ENCODE measurements around the gene PRR14L.
"Not testable (repeated sequence)": the region's sequence is repeated elsewhere in the genome, so short reads cannot be mapped to it uniquely, and the experiment has no call there.

PRR14L gene

GRCh38 chr22:31695423-31695822 lies 54.5 kb downstream of the PRR14L start:
- TF ChIP-seq ZFX (IDR thresholded peaks at IDR 0.05) = no peak
- TF ChIP-seq, protein P1, sequence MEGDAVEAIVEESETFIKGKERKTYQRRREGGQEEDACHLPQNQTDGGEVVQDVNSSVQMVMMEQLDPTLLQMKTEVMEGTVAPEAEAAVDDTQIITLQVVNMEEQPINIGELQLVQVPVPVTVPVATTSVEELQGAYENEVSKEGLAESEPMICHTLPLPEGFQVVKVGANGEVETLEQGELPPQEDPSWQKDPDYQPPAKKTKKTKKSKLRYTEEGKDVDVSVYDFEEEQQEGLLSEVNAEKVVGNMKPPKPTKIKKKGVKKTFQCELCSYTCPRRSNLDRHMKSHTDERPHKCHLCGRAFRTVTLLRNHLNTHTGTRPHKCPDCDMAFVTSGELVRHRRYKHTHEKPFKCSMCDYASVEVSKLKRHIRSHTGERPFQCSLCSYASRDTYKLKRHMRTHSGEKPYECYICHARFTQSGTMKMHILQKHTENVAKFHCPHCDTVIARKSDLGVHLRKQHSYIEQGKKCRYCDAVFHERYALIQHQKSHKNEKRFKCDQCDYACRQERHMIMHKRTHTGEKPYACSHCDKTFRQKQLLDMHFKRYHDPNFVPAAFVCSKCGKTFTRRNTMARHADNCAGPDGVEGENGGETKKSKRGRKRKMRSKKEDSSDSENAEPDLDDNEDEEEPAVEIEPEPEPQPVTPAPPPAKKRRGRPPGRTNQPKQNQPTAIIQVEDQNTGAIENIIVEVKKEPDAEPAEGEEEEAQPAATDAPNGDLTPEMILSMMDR (conservative IDR thresholded peaks at IDR 0.05) = no peak
- no peak overlapping the region for H3K27ac ChIP-seq

DNA sequence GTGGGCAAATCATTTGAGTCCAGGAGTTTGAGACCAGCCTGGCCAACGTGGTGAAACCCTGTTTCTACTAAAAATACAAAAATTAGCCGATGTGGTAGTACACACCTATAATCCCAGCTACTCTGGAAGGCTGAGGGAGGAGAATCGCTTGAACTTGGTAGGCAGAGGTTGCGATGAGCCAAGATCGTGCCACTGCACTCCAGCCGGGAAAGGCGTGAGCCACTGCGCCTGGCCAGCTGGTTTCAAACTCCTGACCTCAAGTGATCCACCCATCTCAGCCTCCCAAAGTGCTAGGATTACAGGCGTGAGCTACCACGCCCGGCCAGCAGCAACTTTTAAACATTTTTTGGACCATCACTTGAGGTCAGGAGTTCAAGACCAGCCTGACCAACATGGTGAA lies 55.9 kb downstream of the PRR14L start:
- H3K27ac ChIP-seq = not testable (repeated sequence)

DNA sequence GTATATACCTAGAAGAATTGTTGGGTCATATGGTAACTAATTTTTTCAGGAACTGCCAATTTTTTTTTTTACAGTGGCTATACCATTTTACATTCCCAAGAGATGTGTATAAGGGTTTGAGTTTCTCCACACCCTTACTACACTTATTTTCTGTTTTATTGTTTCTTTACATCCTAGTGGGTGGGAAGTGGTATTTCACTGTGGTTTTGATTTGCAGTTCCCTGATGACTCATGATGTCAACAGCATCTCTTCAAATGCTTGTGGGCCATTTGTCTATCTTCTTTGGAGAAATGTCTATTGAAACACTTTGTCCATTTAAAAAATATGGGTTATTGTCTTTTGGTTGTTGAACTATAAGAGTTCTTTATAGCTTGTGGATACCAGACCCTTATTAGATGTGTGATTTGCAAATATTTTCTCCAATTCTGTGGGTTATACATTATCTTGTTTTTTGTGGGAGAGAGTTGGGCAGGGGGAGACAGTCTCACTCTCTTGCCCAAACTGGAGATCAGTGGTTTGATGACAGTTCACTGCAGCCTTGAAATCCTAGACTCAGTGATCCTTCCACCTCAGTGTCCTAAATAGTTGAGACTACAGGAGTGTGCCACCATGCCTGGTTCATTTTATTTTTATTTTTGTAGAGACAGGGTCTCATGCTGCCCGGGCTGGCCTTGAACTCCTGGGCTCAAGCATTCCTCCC lies 57.6 kb downstream of the PRR14L start:
- TF ChIP-seq ZFX (IDR thresholded peaks at IDR 0.05) = no peak
- H3K27ac ChIP-seq = no peak overlapping the region

- no peak overlapping the region for H3K27ac ChIP-seq
- TF ChIP-seq ZFX (IDR thresholded peaks at IDR 0.05) = no peak
- TF ChIP-seq, protein P1 (conservative IDR thresholded peaks at IDR 0.05) = no peak
These were observed 58.5 kb downstream of the PRR14L start for GRCh38 chr22:31691408-31691807.

DNA sequence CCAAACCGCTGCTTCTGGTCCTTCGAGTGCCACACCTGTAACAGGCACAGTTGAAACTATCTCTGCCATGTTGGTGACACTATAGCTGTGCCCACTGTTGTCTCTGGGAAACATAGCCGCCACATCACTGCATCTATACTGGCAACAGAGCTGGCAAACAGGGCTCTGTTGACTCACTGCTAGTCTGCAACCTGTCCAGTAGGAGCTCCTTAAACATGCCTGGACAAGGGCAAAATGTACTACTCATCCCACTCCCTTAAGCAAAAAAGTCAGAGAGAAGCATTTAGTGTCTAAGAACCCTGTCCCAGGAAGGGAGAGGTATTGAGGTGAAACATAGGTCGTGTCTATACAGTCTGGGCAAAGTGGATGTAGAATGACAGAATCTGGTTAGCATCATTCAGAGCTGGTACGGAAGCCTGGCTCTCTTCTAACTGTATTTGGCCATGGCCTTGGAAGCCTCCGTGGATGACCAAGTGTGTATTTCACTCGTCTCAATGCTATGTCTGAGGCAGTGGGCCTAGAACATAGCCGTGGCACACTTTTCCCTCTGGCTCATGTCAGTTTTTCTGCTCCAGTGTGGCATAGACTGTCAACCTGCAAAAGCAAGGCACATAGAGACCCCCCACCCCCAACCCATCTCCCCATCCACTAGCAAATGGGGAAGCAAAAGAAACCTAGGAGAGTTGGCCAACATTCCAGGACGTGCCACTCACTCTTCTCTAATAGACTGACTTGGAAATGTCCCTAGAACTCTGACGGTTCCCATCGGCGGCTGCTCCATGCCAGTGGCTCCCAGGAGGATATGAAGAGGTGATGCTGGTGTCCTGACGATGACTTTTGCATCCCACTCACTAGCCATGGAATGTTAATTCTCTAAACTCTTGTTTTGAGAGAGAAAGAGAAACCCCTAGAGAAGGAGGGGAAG lies 66.5 kb downstream of the PRR14L start:
- H3K27ac ChIP-seq = no peak overlapping the region
- TF ChIP-seq, protein P1 (conservative IDR thresholded peaks at IDR 0.05) = no peak
- no peak for TF ChIP-seq ZFX (IDR thresholded peaks at IDR 0.05)

- TF ChIP-seq ZFX (IDR thresholded peaks at IDR 0.05) = no peak
- TF ChIP-seq, protein P1 (conservative IDR thresholded peaks at IDR 0.05) = no peak
- H3K27ac ChIP-seq = no peak overlapping the region
These were observed 67.2 kb downstream of the PRR14L start for GRCh38 chr22:31682751-31683150.

- H3K27ac ChIP-seq = no peak overlapping the region
- no peak for TF ChIP-seq ZFX (IDR thresholded peaks at IDR 0.05)
- TF ChIP-seq, protein P1 (conservative IDR thresholded peaks at IDR 0.05) = no peak
These were observed 68.3 kb downstream of the PRR14L start for GRCh38 chr22:31681349-31682345.

Measured in C4-2B (cell line).